Activated CD8-positive, alpha-beta memory T cell treated with anti-CD3 and anti-CD28 coated beads, Interleukin-2, amount 10 ng/mL, durations not matched to agents 7 days and 5 days (primary cell): ENCODE data around the gene ZNF202. TPM values are rescaled to one million over a fixed set of nuclear protein-coding genes. Genes with fewer than 3 reads are reported as not detected.

ENCODE experiments used
- ATAC-seq: fragments of 150-1000 bp; cut with Tn5 transposase; one replicate; pipeline ENCODE4 v1.10.0; 2021; ENCODE audit warnings: moderate library complexity
- CTCF ChIA-PET: fragments of 350-600 bp; sonication (Branson Sonifier 250); formaldehyde crosslinking; loops from one replicate; lab custom pipeline; 2021; ENCODE audit warnings: antibody characterized with exemption; lab: Charles Lee
- DNase-seq: peaks from one replicate; pipeline ENCODE4 v3.0.0-alpha.2; 2020
- H3K27ac Mint-ChIP-seq: one replicate; pipeline ENCODE4 v1.8.0; 2021; ENCODE audit warnings: mild to moderate bottlenecking, mixed read lengths
- H3K27me3 Mint-ChIP-seq: one replicate; pipeline ENCODE4 v1.8.0; 2021; ENCODE audit warnings: mixed read lengths
- H3K36me3 Mint-ChIP-seq: one replicate; pipeline ENCODE4 v1.8.0; 2021; ENCODE audit warnings: mild to moderate bottlenecking, mixed read lengths
- H3K4me1 Mint-ChIP-seq: one replicate; pipeline ENCODE4 v1.8.0; 2021; ENCODE audit warnings: mixed read lengths
- H3K4me3 Mint-ChIP-seq: one replicate; pipeline ENCODE4 v1.8.0; 2021; ENCODE audit warnings: mild to moderate bottlenecking, moderate library complexity, mixed read lengths
- H3K9me3 Mint-ChIP-seq: one replicate; pipeline ENCODE4 v1.8.0; 2022; ENCODE audit warnings: low read depth, mixed read lengths
- total RNA-seq, 2 experiments: library from RNA; stranded (reverse); gene quantifications; one replicate each; pipeline ENCODE4 v1.2.3, GENCODE V29; 2021

Gene ZNF202
- 10 to 100 TPM; 12.3 to 21.1 TPM for total RNA-seq

- Mint-ChIP-seq H3K4me3 (peak within 1 kb of the TSS; percentile 95), H3K4me1 (peaks cover 35% of the 10 kb centered on the region), H3K27me3 (no peaks in the 10 kb centered on the region), H3K9me3 (no peaks in the 10 kb centered on the region), H3K36me3 (peaks cover 21% of the 10 kb centered on the region), H3K27ac (peak within 1 kb of the TSS; percentile 93)
- ATAC-seq = peak; percentile 97
- CTCF ChIA-PET = no interaction called here
- DNase-seq = peak; percentile 95
These were observed at the start of gene ZNF202 for GRCh38 chr11:123741159-123742030. TSS of gene ZNF202 (minus strand) at chr11:123741660. CDS start at chr11:123730888, 10,772 bp downstream.

GRCh38 chr11:123783536-123783935 is 42.1 kb upstream of the ZNF202 start:
- H3K4me1 Mint-ChIP-seq = no peaks in the 10 kb centered on the region
- CTCF ChIA-PET = interaction anchor here (0.8 kb wide), 1 partner anchor 27 kb away, joined by 3 read pairs; no protein-coding TSS in a partner anchor
- no peak overlapping the region for H3K4me3 Mint-ChIP-seq
- peaks cover 16% of the 10 kb centered on the region for H3K27me3 Mint-ChIP-seq
- no peak for DNase-seq
- no peaks in the 10 kb centered on the region for H3K9me3 Mint-ChIP-seq
- no peaks in the 10 kb centered on the region for H3K36me3 Mint-ChIP-seq
- ATAC-seq = no peak
- H3K27ac Mint-ChIP-seq = no peak overlapping the region

- CTCF ChIA-PET = no interaction called here
- Mint-ChIP-seq H3K27ac (no peak overlapping the region), H3K27me3 (peaks cover 9% of the 10 kb centered on the region), H3K9me3 (peaks cover 3% of the 10 kb centered on the region), H3K36me3 (no peaks in the 10 kb centered on the region), H3K4me3 (no peak overlapping the region), H3K4me1 (no peaks in the 10 kb centered on the region)
- ATAC-seq (no peak), DNase-seq (no peak)
These were observed 37.1 kb upstream of the ZNF202 start for GRCh38 chr11:123778511-123778910.

GRCh38 chr11:123775715-123776549 is 34.5 kb upstream of the ZNF202 start:
- Mint-ChIP-seq H3K9me3 (peaks cover 3% of the 10 kb centered on the region), H3K27me3 (peaks cover 9% of the 10 kb centered on the region), H3K27ac (no peak overlapping the region), H3K4me3 (no peak overlapping the region), H3K4me1 (no peaks in the 10 kb centered on the region), H3K36me3 (no peaks in the 10 kb centered on the region)
- DNase-seq = no peak
- CTCF ChIA-PET = interaction anchor here (0.7 kb wide), 1 partner anchor 10 kb away, joined by 3 read pairs; no protein-coding TSS in a partner anchor
- ATAC-seq = no peak

GRCh38 chr11:123775289-123775688 is 33.8 kb upstream of the ZNF202 start:
- H3K9me3 Mint-ChIP-seq = peaks cover 3% of the 10 kb centered on the region
- ATAC-seq (no peak), DNase-seq (no peak)
- H3K27me3 Mint-ChIP-seq = peaks cover 10% of the 10 kb centered on the region
- H3K4me1 Mint-ChIP-seq = no peaks in the 10 kb centered on the region
- H3K4me3 Mint-ChIP-seq = no peak overlapping the region
- no peak overlapping the region for H3K27ac Mint-ChIP-seq
- CTCF ChIA-PET = interaction anchor here (0.7 kb wide), 1 partner anchor 9 kb away, joined by 3 read pairs; no protein-coding TSS in a partner anchor
- H3K36me3 Mint-ChIP-seq = no peaks in the 10 kb centered on the region

- Mint-ChIP-seq H3K9me3 (peaks cover 3% of the 10 kb centered on the region), H3K36me3 (no peaks in the 10 kb centered on the region), H3K27me3 (peaks cover 11% of the 10 kb centered on the region), H3K27ac (no peak overlapping the region), H3K4me3 (no peak overlapping the region), H3K4me1 (no peaks in the 10 kb centered on the region)
- DNase-seq = no peak
- no peak for ATAC-seq
- CTCF ChIA-PET = no interaction called here
These were observed 32.5 kb upstream of the ZNF202 start for GRCh38 chr11:123773959-123774358.

- Mint-ChIP-seq H3K4me3 (no peak overlapping the region), H3K27ac (no peak overlapping the region), H3K27me3 (peaks cover 12% of the 10 kb centered on the region), H3K4me1 (no peaks in the 10 kb centered on the region), H3K36me3 (no peaks in the 10 kb centered on the region), H3K9me3 (peaks cover 3% of the 10 kb centered on the region)
- ATAC-seq = no peak
- no peak for DNase-seq
- CTCF ChIA-PET = no interaction called here
These were observed 31.6 kb upstream of the ZNF202 start for GRCh38 chr11:123773026-123773425.

- no peaks in the 10 kb centered on the region for H3K4me1 Mint-ChIP-seq
- ATAC-seq (no peak), DNase-seq (no peak)
- CTCF ChIA-PET = no interaction called here
- H3K9me3 Mint-ChIP-seq = peaks cover 3% of the 10 kb centered on the region
- H3K36me3 Mint-ChIP-seq = no peaks in the 10 kb centered on the region
- H3K27me3 Mint-ChIP-seq = peaks cover 18% of the 10 kb centered on the region
- H3K27ac Mint-ChIP-seq = no peak overlapping the region
- no peak overlapping the region for H3K4me3 Mint-ChIP-seq
These were observed 30.2 kb upstream of the ZNF202 start for GRCh38 chr11:123771664-123772063.

GRCh38 chr11:123770712-123771111 is 29.3 kb upstream of the ZNF202 start:
- CTCF ChIA-PET = no interaction called here
- ATAC-seq = no peak
- Mint-ChIP-seq H3K27ac (no peak overlapping the region), H3K36me3 (no peaks in the 10 kb centered on the region), H3K4me3 (no peak overlapping the region), H3K4me1 (no peaks in the 10 kb centered on the region), H3K9me3 (peaks cover 3% of the 10 kb centered on the region), H3K27me3 (peaks cover 14% of the 10 kb centered on the region)
- no peak for DNase-seq

GRCh38 chr11:123765601-123766000 is 24.1 kb upstream of the ZNF202 start:
- CTCF ChIA-PET = interaction anchor here (0.9 kb wide), 1 partner anchor 10 kb away, joined by 3 read pairs; no protein-coding TSS in a partner anchor
- Mint-ChIP-seq H3K27me3 (peaks cover 14% of the 10 kb centered on the region), H3K27ac (no peak overlapping the region), H3K9me3 (peaks cover 5% of the 10 kb centered on the region), H3K4me3 (no peak overlapping the region), H3K36me3 (peaks cover 8% of the 10 kb centered on the region), H3K4me1 (peaks cover 2% of the 10 kb centered on the region)
- DNase-seq (no peak), ATAC-seq (no peak)

- no peak overlapping the region for H3K4me3 Mint-ChIP-seq
- DNase-seq = no peak
- no peak overlapping the region for H3K27ac Mint-ChIP-seq
- H3K36me3 Mint-ChIP-seq = peaks cover 10% of the 10 kb centered on the region
- CTCF ChIA-PET = no interaction called here
- no peak for ATAC-seq
- H3K27me3 Mint-ChIP-seq = peaks cover 5% of the 10 kb centered on the region
- peaks cover 5% of the 10 kb centered on the region for H3K9me3 Mint-ChIP-seq
- peaks cover 14% of the 10 kb centered on the region for H3K4me1 Mint-ChIP-seq
These were observed 21.0 kb upstream of the ZNF202 start for GRCh38 chr11:123762422-123762821.

- Mint-ChIP-seq H3K27me3 (peaks cover 5% of the 10 kb centered on the region), H3K27ac (no peak overlapping the region), H3K9me3 (peaks cover 5% of the 10 kb centered on the region), H3K4me3 (no peak overlapping the region), H3K4me1 (peaks cover 14% of the 10 kb centered on the region), H3K36me3 (peaks cover 10% of the 10 kb centered on the region)
- ATAC-seq (peak; percentile 75), DNase-seq (no peak)
- CTCF ChIA-PET = no interaction called here
These were observed 19.4 kb upstream of the ZNF202 start for GRCh38 chr11:123760894-123761293.

GRCh38 chr11:123757976-123758375 is 16.5 kb upstream of the ZNF202 start:
- Mint-ChIP-seq H3K36me3 (peaks cover 10% of the 10 kb centered on the region), H3K4me1 (peaks cover 43% of the 10 kb centered on the region)
- CTCF ChIA-PET = no interaction called here

More at GRCh38 chr11:123757976-123758375, 16.5 kb upstream of the ZNF202 start:
- Mint-ChIP-seq H3K27ac (no peak overlapping the region), H3K27me3 (peaks cover 5% of the 10 kb centered on the region), H3K9me3 (peaks cover 5% of the 10 kb centered on the region), H3K4me3 (no peak overlapping the region)
- ATAC-seq (no peak), DNase-seq (no peak)
